Measurements from ENCODE around the gene CDH22. TPM values are rescaled to one million over a fixed set of nuclear protein-coding genes. Genes with fewer than 3 reads are reported as not detected.

The CDH22 gene
- total and polyA plus RNA-seq, 10 of the 15 experiments (the other 5 are each of a cell fraction or from before 2014, with no cell fraction given), result not detected

DNA sequence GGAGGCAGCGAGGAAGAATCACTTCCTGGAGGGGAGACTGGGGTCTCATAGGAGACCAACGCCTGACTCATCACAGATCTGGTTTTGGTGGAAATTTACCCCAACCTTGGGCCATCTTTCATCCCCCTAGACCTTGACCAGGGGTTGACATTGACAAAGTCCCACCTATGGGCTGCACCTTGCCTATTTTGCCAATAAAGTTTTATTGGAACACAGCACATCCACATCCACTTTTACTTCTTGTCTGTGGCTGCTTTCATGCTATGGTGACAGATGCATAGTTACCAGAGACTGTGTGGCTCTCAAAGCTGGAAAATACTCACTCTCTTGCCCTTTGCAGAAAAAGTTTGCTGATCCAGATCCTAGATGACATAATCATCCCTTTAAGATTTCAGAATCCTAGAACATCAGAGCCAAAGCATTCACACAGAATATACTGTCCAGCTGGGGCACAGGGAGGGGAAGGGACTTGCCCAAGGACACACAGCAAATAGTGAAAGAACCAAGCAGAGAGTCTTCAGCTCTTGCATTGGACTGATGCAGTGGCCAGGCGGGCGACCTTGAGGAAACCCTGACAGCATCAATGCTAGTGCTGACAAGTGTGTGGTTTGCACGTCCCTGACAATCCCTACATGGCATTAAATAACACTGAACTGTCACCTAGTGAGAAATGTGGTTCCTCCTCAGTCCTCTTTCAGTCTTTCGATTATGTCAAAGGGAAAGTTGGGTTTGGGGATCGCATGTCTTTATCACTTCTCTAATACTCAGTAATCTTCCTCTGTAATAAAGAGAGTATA, 149.0 kb downstream of the CDH22 start:
- in situ Hi-C loops (cut with MboI), result no loop called here
- POLR2A ChIA-PET, result no interaction called here
- Histone ChIP-seq H3K27ac (ENCODE audit: control insufficient read depth, insufficient read depth) (no peak overlapping the region), H3K4me3 (no peak overlapping the region), H2AFZ (ENCODE audit: control insufficient read depth, low read depth, low read length) (no peak overlapping the region), H3K9me3 (replicated peaks; ENCODE audit: control insufficient read depth, insufficient read depth, low read length) (no peaks in the 10 kb centered on the region), H3K27me3 (replicated peaks in 1 of 2; ENCODE audit: control insufficient read depth in 2 of 2, insufficient read depth in 2 of 2, low read length in 1 of 2) (peaks cover 0 to 1% of the 10 kb centered on the region in 2 experiments; a peak in 3 of 4 replicates), H4K20me1 (ENCODE audit: control insufficient read depth, insufficient read depth) (no peaks in the 10 kb centered on the region), H3K79me2 (ENCODE audit: control insufficient read depth, insufficient read depth, low read length) (no peaks in the 10 kb centered on the region), H3K4me2 (ENCODE audit: control insufficient read depth, insufficient read depth) (no peak overlapping the region), H3K4me1 (ENCODE audit: control insufficient read depth, insufficient read depth, low read length) (no peaks in the 10 kb centered on the region), H3K36me3 (ENCODE audit: control insufficient read depth in 2 of 2, insufficient read depth in 2 of 2, low read length in 1 of 2) (no peaks in the 10 kb centered on the region), H3K9ac (ENCODE audit: control insufficient read depth, insufficient read depth, low read length) (no peak overlapping the region)
- intact Hi-C loops (cut with micrococcal nuclease; ENCODE audit: unreplicated experiment), result no loop called here
- DNase-seq (ENCODE audit: low read depth, low spot score) (no peak), ATAC-seq (peak; percentile 87), FAIRE-seq (peak; percentile 18)
- SMC1A ChIA-PET (ENCODE audit: uncharacterized antibody, unreplicated experiment), result no interaction called here
- no TSS peak for BruUV-seq (replicated peaks)
- RAD21 ChIA-PET (ENCODE audit: unreplicated experiment), result no interaction called here
- CTCF ChIA-PET, result interaction anchor here (1.2 kb wide), 1 partner anchor 15 kb away, joined by 4 read pairs; no protein-coding TSS in a partner anchor
- 19% methylated on average over 7 of the region's 7 CpGs for whole genome bisulfite sequencing (ENCODE audit: insufficient coverage, insufficient replicate concordance, low lambda C conversion rate, missing lambda C conversion rate)
- TF ChIP-seq, protein P1, sequence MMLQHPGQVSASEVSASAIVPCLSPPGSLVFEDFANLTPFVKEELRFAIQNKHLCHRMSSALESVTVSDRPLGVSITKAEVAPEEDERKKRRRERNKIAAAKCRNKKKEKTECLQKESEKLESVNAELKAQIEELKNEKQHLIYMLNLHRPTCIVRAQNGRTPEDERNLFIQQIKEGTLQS (IDR thresholded peaks at IDR 0.05; ENCODE audit: borderline replicate concordance, extremely low read depth, low read depth, low read length), result no peak
- TF ChIP-seq RBBP5 (conservative IDR thresholded peaks at IDR 0.05), result no peak
- TF ChIP-seq NFXL1 (IDR thresholded peaks at IDR 0.05; ENCODE audit: borderline replicate concordance), result no peak
- 0 out of 2 replicates have a peak, but pooled peaks have one; percentile 8 for TF ChIP-seq RUNX3 (IDR thresholded peaks at IDR 0.05; ENCODE audit: low read length)
- no peak for TF ChIP-seq CBFB (IDR thresholded peaks at IDR 0.05; ENCODE audit: low read depth)
- TF ChIP-seq STAT3 (IDR thresholded peaks at IDR 0.05; ENCODE audit: low read depth, low read length), result no peak
- no peak for TF ChIP-seq NFYA (IDR thresholded peaks at IDR 0.05; ENCODE audit: borderline replicate concordance, low read depth, low read length)
- TF ChIP-seq, protein P2, sequence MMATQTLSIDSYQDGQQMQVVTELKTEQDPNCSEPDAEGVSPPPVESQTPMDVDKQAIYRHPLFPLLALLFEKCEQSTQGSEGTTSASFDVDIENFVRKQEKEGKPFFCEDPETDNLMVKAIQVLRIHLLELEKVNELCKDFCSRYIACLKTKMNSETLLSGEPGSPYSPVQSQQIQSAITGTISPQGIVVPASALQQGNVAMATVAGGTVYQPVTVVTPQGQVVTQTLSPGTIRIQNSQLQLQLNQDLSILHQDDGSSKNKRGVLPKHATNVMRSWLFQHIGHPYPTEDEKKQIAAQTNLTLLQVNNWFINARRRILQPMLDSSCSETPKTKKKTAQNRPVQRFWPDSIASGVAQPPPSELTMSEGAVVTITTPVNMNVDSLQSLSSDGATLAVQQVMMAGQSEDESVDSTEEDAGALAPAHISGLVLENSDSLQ (IDR thresholded peaks at IDR 0.05), result 0 out of 2 replicates have a peak, but pooled peaks have one; percentile 11
- TF ChIP-seq MEF2A (IDR thresholded peaks at IDR 0.05; ENCODE audit: insufficient read depth, low read depth, low read length), result no peak
- TF ChIP-seq, protein P3, sequence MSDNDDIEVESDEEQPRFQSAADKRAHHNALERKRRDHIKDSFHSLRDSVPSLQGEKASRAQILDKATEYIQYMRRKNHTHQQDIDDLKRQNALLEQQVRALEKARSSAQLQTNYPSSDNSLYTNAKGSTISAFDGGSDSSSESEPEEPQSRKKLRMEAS (IDR thresholded peaks at IDR 0.05; ENCODE audit: low read depth, low read length), result no peak
- TF ChIP-seq ATF7 (IDR thresholded peaks at IDR 0.05; ENCODE audit: low read depth), result no peak
- TF ChIP-seq CHD2 (IDR thresholded peaks at IDR 0.05; ENCODE audit: borderline replicate concordance, low read depth, low read length), result no peak
- no peak for TF ChIP-seq KLF5 (IDR thresholded peaks at IDR 0.05; ENCODE audit: partially characterized antibody)
- TF ChIP-seq ZNF622 (IDR thresholded peaks at IDR 0.05), result no peak
- TF ChIP-seq POLR2A (IDR thresholded peaks at IDR 0.05; ENCODE audit: low read depth, low read length), result no peak
- TF ChIP-seq, protein P4, sequence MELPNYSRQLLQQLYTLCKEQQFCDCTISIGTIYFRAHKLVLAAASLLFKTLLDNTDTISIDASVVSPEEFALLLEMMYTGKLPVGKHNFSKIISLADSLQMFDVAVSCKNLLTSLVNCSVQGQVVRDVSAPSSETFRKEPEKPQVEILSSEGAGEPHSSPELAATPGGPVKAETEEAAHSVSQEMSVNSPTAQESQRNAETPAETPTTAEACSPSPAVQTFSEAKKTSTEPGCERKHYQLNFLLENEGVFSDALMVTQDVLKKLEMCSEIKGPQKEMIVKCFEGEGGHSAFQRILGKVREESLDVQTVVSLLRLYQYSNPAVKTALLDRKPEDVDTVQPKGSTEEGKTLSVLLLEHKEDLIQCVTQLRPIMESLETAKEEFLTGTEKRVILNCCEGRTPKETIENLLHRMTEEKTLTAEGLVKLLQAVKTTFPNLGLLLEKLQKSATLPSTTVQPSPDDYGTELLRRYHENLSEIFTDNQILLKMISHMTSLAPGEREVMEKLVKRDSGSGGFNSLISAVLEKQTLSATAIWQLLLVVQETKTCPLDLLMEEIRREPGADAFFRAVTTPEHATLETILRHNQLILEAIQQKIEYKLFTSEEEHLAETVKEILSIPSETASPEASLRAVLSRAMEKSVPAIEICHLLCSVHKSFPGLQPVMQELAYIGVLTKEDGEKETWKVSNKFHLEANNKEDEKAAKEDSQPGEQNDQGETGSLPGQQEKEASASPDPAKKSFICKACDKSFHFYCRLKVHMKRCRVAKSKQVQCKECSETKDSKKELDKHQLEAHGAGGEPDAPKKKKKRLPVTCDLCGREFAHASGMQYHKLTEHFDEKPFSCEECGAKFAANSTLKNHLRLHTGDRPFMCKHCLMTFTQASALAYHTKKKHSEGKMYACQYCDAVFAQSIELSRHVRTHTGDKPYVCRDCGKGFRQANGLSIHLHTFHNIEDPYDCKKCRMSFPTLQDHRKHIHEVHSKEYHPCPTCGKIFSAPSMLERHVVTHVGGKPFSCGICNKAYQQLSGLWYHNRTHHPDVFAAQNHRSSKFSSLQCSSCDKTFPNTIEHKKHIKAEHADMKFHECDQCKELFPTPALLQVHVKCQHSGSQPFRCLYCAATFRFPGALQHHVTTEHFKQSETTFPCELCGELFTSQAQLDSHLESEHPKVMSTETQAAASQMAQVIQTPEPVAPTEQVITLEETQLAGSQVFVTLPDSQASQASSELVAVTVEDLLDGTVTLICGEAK (IDR thresholded peaks at IDR 0.05; ENCODE audit: borderline replicate concordance), result peak; percentile 83
- TF ChIP-seq JUNB (IDR thresholded peaks at IDR 0.05), result no peak
- no peak for TF ChIP-seq MXI1 (IDR thresholded peaks at IDR 0.05; ENCODE audit: low read depth, low read length)

Measured in GM12878 (cell line).